GM12892 (cell line): ENCODE data around the gene CSF1R.

Experiments
- POLR2A ChIP-seq: IDR thresholded peaks from 2 replicates; pipeline ENCODE4 v1.6.1; 2011; ENCODE audit warnings: low read depth, low read length, control low read depth
- POLR2AphosphoS5 ChIP-seq: IDR thresholded peaks from 2 replicates; pipeline ENCODE4 v1.6.1; 2011; ENCODE audit warnings: low read depth, low read length, control low read depth

DNA sequence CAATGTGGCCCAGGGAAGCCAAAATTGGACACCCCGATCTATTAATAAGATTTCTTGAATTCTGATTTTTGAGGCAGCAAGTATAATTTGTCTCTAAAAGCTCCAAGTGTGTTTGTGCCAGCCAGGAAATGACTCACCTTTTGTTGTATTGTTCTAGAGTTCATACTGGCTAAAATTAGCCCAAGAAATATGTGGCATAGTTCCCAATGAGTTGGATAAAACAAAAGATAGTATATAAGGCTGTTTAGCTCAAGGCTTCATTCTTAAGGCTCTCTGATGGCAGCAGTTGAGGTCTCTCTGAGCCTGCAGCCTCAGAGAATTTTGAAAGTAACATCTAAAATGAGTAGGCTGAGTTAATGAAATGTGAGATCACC lies 64.2 kb downstream of the CSF1R start:
- TF ChIP-seq POLR2A (no peak), POLR2AphosphoS5 (no peak)
